HCT116 (cell line): Measurements from ENCODE around the gene CDCP1. TPM values are rescaled to one million over a fixed set of nuclear protein-coding genes. Genes with fewer than 3 reads are reported as not detected.

Experiments
- ATAC-seq: fragments of 200-7000 bp; cut with Tn5 transposase; 2 replicates; pipeline ENCODE4 v1.9.1; 2020; ENCODE audit warnings: mild to moderate bottlenecking, moderate library complexity
- BruUV-seq: library from RNA; stranded (reverse); fragments of 400-500 nt; replicated peaks from 2 replicates; lab custom pipeline; 2021; lab: Mats Ljungman, UMichigan
- CTCF ChIA-PET: fragments of 300-600 bp; sonication (Branson Sonifier 250); formaldehyde crosslinking; loops from one replicate; lab custom pipeline; 2021; ENCODE audit warnings: antibody characterized with exemption; lab: Charles Lee
- POLR2A ChIA-PET: fragments of 300-600, 350-600 bp; sonication (Branson Sonifier 250); formaldehyde crosslinking; loops from one replicate; lab custom pipeline; 2021; ENCODE audit warnings: antibody characterized with exemption; lab: Charles Lee
- RAD21 ChIA-PET, 2 experiments: fragments of 300-600 bp; sonication (Branson Sonifier 250); formaldehyde crosslinking; loops; one replicate each; lab custom pipeline; 2023; ENCODE audit warnings: low total read pairs in 2 of 2; ENCODE audit not compliant: uncharacterized antibody in 2 of 2, unreplicated experiment in 2 of 2, low non-redundant PET in 1 of 2; lab: Charles Lee
- DNase-seq: peaks from one replicate; pipeline ENCODE4 v3.0.0-alpha.2; 2010; ENCODE audit warnings: low read depth, low spot score
- H2AFZ ChIP-seq: fragments of 200-600 bp; shearing (Covaris generic), sonication (generic); 2 replicates; pipeline ENCODE4 v1.6.1; 2017; ENCODE audit warnings: low read depth, mixed run types, mixed read lengths, antibody characterized with exemption, low read length; ENCODE audit not compliant: poor library complexity, severe bottlenecking
- H3K27ac ChIP-seq: 2 replicates; pipeline ENCODE4 v1.5.1; 2012; ENCODE audit warnings: low read depth, low read length
- H3K27me3 ChIP-seq: fragments of 200-600 bp; sonication (generic); 2 replicates; pipeline ENCODE4 v1.6.1; 2016; ENCODE audit warnings: mixed run types, low read length, mixed read lengths; ENCODE audit not compliant: insufficient read depth
- H3K36me3 ChIP-seq, 2 experiments: fragments of 200-500 bp in 1 of 2; fragments of 200-600 bp in 1 of 2; sonication (Bioruptor generic) in 1 of 2; sonication (generic) in 1 of 2; 2 replicates each; pipeline versions ENCODE4 v1.5.1 to v1.6.1; 2014 to 2016; ENCODE audit warnings: low read length in 2 of 2, inconsistent platforms in 1 of 2, mixed read lengths in 1 of 2, mixed run types in 1 of 2; ENCODE audit not compliant: insufficient read depth in 2 of 2, control insufficient read depth in 1 of 2
- H3K4me1 ChIP-seq, 2 experiments: fragments of 200-600 bp in 1 of 2; sonication (generic) in 1 of 2; 2 replicates each; pipeline versions ENCODE4 v1.5.1 to v1.6.1; 2012 to 2017; ENCODE audit warnings: low read length in 2 of 2, inconsistent platforms in 1 of 2, mild to moderate bottlenecking in 1 of 2, mixed read lengths in 1 of 2, mixed run types in 1 of 2, moderate library complexity in 1 of 2; ENCODE audit not compliant: insufficient read depth in 2 of 2, control insufficient read depth in 1 of 2
- H3K4me2 ChIP-seq: fragments of 200-600 bp; sonication (generic); 2 replicates; pipeline ENCODE4 v1.6.1; 2017; ENCODE audit warnings: mixed run types, low read length, mixed read lengths
- H3K4me3 ChIP-seq, 2 experiments: fragments of 200-600 bp in 1 of 2; sonication (generic) in 1 of 2; replicated peaks in 1 of 2; 2 replicates each; pipeline ENCODE4 v1.5.1; 2011 to 2016; ENCODE audit warnings: low read length in 2 of 2, control low read depth in 1 of 2, low read depth in 1 of 2, mild to moderate bottlenecking in 1 of 2, mixed read lengths in 1 of 2, mixed run types in 1 of 2
- H3K79me2 ChIP-seq: fragments of 200-600 bp; sonication (generic); 2 replicates; pipeline ENCODE4 v1.6.1; 2017; ENCODE audit warnings: mild to moderate bottlenecking, mixed run types, low read length, moderate library complexity, mixed read lengths; ENCODE audit not compliant: insufficient read depth
- H3K9ac ChIP-seq: fragments of 200-600 bp; sonication (generic); 2 replicates; pipeline ENCODE4 v1.6.1; 2016; ENCODE audit warnings: low read length, mixed read lengths
- H3K9me2 ChIP-seq: fragments of 200-600 bp; sonication (generic), shearing (Covaris generic); 2 replicates; pipeline ENCODE4 v1.6.1; 2017; ENCODE audit warnings: mixed run types, mild to moderate bottlenecking, moderate library complexity; ENCODE audit not compliant: insufficient read depth
- H3K9me3 ChIP-seq, 2 experiments: fragments of 200-500 bp in 1 of 2; fragments of 200-600 bp in 1 of 2; sonication (Bioruptor generic) in 1 of 2; sonication (generic) in 1 of 2; 2 replicates each; pipeline ENCODE4 v1.6.1; 2014 to 2017; ENCODE audit warnings: low read length in 2 of 2, mixed read lengths in 2 of 2, inconsistent platforms in 1 of 2, low read depth in 1 of 2, mild to moderate bottlenecking in 1 of 2, mixed run types in 1 of 2, moderate library complexity in 1 of 2; ENCODE audit not compliant: control insufficient read depth in 1 of 2, insufficient read depth in 1 of 2
- H4K20me1 ChIP-seq: fragments of 200-600 bp; sonication (generic), shearing (Covaris generic); 2 replicates; pipeline ENCODE4 v1.6.1; 2017; ENCODE audit warnings: mixed run types, mild to moderate bottlenecking, moderate library complexity; ENCODE audit not compliant: insufficient read depth
- CBX3 ChIP-seq: IDR thresholded peaks from 2 replicates; pipeline ENCODE4 v1.6.1; 2012; ENCODE audit warnings: low read depth
- CEBPB ChIP-seq: IDR thresholded peaks from 2 replicates; pipeline ENCODE4 v1.6.1; 2012; ENCODE audit warnings: low read depth
- EGR1 ChIP-seq: IDR thresholded peaks from 2 replicates; pipeline ENCODE4 v1.6.1; 2012; ENCODE audit warnings: low read depth
- EZH2 ChIP-seq: fragments of 200-600 bp; sonication (generic); IDR thresholded peaks from 2 replicates; pipeline ENCODE4 v1.6.1; 2017; ENCODE audit warnings: antibody characterized with exemption, mixed run types
- EZH2phosphoT487 ChIP-seq: fragments of 200-600 bp; IDR thresholded peaks from 2 replicates; pipeline ENCODE4 v1.6.1; 2018; ENCODE audit warnings: antibody characterized with exemption, borderline replicate concordance
- FOSL1 ChIP-seq: IDR thresholded peaks from 2 replicates; pipeline ENCODE4 v1.6.1; 2012; ENCODE audit warnings: low read depth
- JUND ChIP-seq: IDR thresholded peaks from 2 replicates; pipeline ENCODE4 v1.6.1; 2012
- MAX ChIP-seq: IDR thresholded peaks from 2 replicates; pipeline ENCODE4 v1.6.1; 2012
- RAD21 ChIP-seq: IDR thresholded peaks from 2 replicates; pipeline ENCODE4 v1.6.1; 2012; ENCODE audit warnings: low read depth, mild to moderate bottlenecking
- REST ChIP-seq: IDR thresholded peaks from 2 replicates; pipeline ENCODE4 v1.6.1; 2012; ENCODE audit warnings: low read depth
- SIN3A ChIP-seq: IDR thresholded peaks from 2 replicates; pipeline ENCODE4 v1.6.1; 2012; ENCODE audit warnings: low read depth
- SP1 ChIP-seq: IDR thresholded peaks from 2 replicates; pipeline ENCODE4 v1.6.1; 2012; ENCODE audit warnings: low read depth
- SRF ChIP-seq: IDR thresholded peaks from 2 replicates; pipeline ENCODE4 v1.6.1; 2012; ENCODE audit warnings: low read depth
- ZBTB33 ChIP-seq: IDR thresholded peaks from 2 replicates; pipeline ENCODE4 v1.6.1; 2011; ENCODE audit warnings: mild to moderate bottlenecking, low read length, moderate library complexity; ENCODE audit not compliant: insufficient replicate concordance; ENCODE audit errors: extremely low read depth
- ZFX ChIP-seq: fragments of 450-650 bp; IDR thresholded peaks from 2 replicates; pipeline ENCODE4 v1.6.1; 2017
- intact Hi-C: fragments of 100-400 bp; cut with micrococcal nuclease; formaldehyde crosslinking; loops from 2 replicates; pipeline ENCODE4 v1.10.0; 2022
- total RNA-seq: library from RNA; stranded (reverse); gene quantifications from one replicate; pipeline ENCODE4 v1.2.1, GENCODE V29; 2021; ENCODE audit not compliant: unreplicated experiment

Gene CDCP1
- total RNA-seq, 1 experiment from 2014 or later: 196 TPM

DNA sequence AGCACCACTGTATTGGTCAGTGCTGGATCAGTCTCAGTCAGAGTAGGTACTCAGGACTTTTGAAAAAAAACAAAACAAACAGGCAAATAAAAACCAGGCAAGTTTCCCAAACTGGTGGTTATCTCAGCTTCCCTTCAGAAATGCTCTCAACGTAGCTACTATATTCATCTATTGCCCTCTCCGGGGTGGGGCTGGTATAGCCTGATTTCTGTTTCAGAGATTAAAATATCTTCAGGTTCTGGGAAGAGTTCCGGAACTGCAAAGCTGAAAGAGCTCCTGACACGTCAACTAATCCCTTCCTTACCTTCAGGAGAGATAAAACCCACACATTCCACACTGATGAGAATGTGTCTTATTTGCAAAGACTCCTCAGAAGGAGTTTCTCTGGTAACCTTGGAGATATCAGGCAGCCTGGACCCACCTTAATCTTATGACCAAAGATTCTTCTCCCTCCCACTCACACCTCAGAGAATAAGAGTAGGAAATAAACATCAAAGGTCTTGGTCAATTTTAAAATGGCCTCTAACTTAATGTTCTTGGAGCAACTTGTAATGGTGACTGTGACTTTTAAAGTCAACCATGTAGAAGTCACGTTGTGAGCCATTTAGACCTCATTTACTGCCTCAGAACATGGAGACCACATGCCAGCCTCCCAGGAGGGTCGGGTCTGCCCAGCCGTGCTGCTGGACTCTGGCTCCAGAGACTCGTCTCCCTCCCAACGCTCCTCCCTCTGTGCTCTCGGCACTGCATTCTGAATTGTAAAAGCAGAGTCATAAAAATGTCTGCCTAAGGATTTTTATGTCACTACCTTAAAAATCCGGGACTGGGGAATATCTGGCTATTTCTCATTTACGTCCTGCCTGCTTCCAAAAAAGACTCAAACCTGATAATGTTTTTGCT lies 53.8 kb downstream of the CDCP1 start:
- Histone ChIP-seq H3K27me3 (no peaks in the 10 kb centered on the region), H4K20me1 (no peaks in the 10 kb centered on the region), H3K9me3 (peaks cover 0 to 9% of the 10 kb centered on the region in 2 experiments; a peak in 1 of 4 replicates), H3K27ac (peak overlapping the region; percentile 68), H3K79me2 (peaks cover 65% of the 10 kb centered on the region), H3K9me2 (no peaks in the 10 kb centered on the region), H3K4me1 (peaks cover 11 to 21% of the 10 kb centered on the region in 2 experiments), H2AFZ (no peak overlapping the region), H3K4me3 (no peak overlapping the region), H3K9ac (peak overlapping the region; percentile 37)
- intact Hi-C loops: no loop called here
- ChIA-PET RAD21 (no interaction called here), CTCF (no interaction called here)
- TSS peak; percentile 20 for BruUV-seq
- ATAC-seq (peak; percentile 83), DNase-seq (peak; percentile 52)
- TF ChIP-seq SP1: peak; percentile 79
- no peak for TF ChIP-seq EZH2
- TF ChIP-seq REST: no peak
- TF ChIP-seq ZFX: no peak
- peak; percentile 52; the same call in 1 of the 2 replicates for TF ChIP-seq EGR1
- peak; percentile 52; the same call in 1 of the 2 replicates for TF ChIP-seq JUND
- peak; percentile 35; the same call in 1 of the 2 replicates for TF ChIP-seq MAX
- TF ChIP-seq FOSL1: peak; percentile 61
- no peak for TF ChIP-seq ZBTB33
- TF ChIP-seq CBX3: peak; percentile 42; the same call in 1 of the 2 replicates
- TF ChIP-seq CEBPB: 0 out of 2 replicates have a peak, but pooled peaks have one; percentile 18
- TF ChIP-seq EZH2phosphoT487: no peak
- TF ChIP-seq SIN3A: peak; percentile 51; the same call in 1 of the 2 replicates
- peak; percentile 10; the same call in 1 of the 2 replicates for TF ChIP-seq RAD21
- TF ChIP-seq SRF: 0 out of 2 replicates have a peak, but pooled peaks have one; percentile 16
- TF ChIP-seq, all 23 proteins: peak for 10
- Histone ChIP-seq H3K36me3 (peaks cover 60 to 80% of the 10 kb centered on the region in 2 experiments), H3K4me2 (peak overlapping the region; percentile 37)
- POLR2A ChIA-PET: no interaction called here
